ENCODE measurements around the gene MAP6.
"Not testable (repeated sequence)": the region's sequence is repeated elsewhere in the genome, so short reads cannot be mapped to it uniquely, and the experiment has no call there.

MAP6 gene

DNA sequence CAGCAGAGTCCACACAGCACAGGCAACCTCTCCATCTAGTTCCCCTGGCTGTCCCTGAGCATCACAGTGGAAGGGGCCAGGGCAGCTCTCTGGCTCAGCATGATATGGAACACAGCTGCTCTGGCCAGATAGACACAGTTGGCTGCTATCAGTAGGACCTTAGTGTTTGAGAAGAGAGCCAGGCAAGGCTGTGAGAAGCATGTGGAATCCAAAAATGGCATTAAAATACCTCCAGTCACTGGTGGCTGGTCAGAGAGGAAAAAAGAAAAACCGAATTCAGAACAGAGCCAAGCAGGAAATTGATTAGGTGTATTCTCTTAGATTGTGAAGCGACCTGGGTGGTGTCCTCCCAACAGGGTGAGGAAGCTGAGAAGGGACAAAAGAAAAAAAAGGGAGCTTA lies 78.9 kb downstream of the MAP6 start:
- no peak for DNase-seq

DNA sequence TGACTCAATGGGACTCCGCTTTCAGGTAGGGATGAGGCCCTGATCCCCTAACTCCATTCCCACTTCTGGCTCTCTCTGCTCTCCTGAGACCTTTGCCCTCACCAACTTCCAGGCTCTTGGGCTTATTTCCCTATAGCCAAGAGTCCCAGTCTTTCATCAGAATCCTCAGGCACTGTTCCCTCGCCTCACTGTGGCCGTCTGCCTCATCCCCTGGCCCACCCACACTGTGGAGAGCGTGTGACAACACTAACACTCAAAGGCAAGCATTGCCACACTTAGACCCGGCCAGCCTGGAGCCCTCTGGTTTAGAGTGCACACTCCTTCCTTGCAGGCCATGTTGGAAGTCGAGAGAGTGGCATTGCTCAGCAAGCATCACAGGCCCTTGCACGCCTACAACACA lies 79.8 kb downstream of the MAP6 start:
- no peak for DNase-seq

DNA sequence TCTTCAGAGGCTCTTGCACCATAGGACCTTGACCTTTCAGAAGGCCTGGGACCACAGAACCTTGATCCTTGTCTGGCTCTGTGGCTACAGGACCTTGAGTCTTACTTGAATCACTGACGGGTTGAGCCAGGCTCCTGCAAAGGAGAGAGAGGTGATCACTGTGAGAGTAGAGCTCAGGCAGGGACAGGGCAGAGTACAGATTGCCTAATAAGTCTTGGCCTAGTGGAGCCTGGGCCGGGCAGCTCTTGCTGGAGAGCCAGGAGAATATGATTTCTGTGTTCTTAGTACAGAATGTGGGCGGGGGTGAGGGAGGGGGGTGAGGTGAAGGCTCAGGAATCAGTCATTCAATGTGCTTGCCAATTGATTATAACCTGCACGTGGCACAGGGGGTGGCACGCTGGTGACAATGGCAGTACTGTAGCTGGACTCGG lies 80.8 kb downstream of the MAP6 start:
- DNase-seq = no peak

DNA sequence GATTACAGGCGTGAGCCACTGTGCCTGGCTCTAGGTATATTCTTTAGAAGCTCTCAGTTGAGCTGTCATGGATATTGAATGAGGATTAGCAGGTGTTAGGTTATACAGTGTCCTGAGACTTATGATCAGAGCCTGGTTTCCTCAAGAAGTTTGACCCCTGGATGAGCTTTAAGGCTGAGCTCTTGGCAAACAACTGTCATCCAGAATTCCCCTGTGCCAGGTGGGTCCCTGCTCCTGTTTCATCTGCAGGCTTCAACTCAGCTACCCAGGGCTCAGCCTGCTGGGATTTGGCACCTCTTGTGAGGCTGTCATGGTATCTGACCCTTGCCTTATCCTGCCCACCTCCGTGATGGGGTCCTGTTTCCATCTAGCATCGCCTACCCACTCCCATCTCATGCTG lies 82.4 kb downstream of the MAP6 start:
- no peak for DNase-seq

DNA sequence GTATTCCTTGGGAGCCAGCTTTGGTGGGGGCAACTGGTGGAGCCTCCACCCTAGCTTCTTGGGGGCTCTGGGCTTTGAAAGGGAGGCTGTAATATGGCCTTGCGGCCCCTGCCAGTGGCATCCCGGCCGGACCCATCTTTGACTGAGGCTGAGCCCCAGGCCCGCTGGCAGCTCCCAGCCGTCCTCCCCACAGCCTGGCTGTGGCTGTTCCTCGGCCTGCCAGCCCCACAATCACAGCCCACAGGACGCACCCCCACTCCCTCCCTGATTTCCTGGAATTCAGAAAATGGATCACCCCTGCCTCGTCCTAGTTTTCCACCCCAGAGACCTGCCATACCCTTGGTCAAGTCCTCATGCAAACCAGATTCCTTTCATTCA lies 83.6 kb downstream of the MAP6 start:
- DNase-seq = no peak

DNA sequence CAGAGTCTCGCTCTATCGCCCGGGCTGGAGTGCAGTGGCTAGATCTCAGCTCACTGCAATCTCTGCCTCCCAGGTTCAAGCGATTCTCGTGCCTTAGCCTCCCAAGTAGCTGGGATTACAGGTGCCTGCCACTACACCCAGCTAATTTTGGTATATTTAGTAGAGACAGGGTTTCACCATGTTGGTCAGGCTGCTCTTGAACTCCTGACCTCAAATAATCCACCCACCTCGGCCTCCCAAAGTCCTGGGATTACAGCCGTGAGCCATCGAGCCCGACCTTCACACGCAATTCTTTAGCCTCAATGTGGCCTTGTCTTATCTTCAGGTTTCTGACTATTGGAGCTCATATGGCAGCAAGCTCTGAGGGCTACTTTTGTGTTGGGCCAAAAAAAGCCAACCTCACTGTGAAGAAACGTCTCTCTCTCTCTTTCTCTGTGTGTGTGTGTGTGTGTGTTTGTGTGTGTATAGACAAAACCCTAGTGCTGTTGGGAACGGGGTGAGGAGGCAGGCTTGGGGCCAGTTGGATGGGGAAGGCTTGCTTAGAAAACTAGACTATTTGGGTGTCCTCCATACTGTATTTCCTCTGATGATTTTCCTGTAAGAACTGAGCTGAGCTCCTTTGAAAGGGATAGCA lies 84.1 kb downstream of the MAP6 start:
- not testable (repeated sequence) for DNase-seq

DNA sequence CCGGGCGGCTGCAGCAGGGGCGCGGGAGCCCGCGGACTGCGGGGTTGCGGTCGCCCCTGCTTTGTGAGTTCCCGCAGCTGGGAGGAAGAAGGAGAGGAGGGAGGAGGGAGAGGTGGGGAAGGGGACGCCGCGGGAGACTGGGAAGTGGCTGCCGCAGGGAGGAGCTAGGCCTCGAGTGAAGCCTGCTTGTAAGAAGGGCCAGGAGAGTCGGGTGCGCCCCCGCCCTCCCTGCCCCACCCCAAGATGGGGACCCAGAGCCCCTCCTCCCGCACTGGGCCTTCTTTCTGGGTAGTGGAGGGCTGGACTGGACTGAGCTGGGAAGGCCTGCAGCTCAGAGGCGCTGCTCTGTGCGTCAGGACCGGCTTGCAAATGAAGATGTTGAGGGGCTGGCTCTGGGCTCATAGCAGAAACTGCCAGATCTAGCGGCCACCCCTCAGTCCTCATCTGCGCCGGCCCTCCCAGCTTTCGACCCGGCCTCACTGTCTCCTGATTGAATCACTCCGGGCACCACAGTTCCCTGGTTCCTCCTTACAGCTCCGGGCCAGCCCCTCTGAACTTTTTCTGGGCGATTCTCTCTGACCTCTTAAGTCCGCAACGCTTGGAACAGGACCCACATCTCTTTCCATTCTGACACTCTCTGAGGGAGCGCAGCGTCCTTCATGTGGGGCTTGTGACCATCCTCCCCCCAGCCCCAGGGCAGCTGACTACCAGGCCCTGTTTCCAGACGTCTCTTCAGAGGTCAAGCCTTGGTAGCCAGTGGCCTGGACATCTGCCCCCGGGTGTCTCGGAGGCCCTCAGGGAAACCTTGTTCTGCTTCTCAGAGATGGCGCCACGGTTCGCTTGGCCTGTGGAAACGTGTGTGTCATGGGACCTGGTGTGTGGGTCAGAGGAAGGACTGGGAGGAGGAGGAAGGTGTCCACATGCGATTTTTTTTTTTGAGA lies 84.8 kb downstream of the MAP6 start:
- no peak for DNase-seq

DNA sequence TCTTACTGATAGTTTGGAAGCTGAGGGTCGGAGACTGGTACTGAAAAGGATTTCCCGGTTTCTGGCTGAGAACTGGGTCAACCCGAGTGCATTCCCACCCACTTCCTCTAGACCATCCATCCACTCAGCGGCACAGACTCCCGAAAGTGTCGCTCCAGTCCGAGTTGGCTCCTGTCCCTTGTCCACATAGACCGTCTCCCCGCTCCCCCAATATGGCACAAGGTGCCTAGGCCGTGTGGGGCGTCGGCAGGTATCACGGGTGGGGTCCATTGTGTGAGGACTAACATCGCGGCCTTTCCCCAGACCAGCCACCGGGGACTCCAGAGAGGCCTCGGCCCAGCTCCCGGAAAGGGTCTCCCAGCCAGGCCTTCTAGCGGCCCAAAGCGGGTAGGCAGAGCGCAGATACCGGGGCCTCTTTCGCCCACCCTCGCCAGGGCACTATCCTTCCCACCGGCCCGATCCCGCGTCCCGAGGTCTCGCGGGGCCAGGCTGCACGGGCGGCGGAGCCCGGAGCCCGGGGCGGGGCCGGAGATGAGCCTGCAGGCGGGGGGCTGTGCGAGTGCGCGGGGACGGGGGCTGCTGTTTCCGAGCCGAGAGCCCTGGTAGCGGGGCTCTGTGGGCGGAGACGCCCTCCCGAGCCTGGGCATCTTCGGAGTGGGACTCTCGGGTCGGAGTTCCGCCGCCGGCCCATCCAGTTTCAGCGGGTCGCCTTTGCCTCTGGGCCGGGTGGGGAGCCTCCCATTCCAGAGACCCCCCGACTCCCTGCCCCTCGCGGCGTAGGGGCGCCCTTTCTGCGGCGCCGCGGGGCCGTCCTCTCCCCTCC lies 85.7 kb downstream of the MAP6 start:
- peak; percentile 50 for DNase-seq

DNA sequence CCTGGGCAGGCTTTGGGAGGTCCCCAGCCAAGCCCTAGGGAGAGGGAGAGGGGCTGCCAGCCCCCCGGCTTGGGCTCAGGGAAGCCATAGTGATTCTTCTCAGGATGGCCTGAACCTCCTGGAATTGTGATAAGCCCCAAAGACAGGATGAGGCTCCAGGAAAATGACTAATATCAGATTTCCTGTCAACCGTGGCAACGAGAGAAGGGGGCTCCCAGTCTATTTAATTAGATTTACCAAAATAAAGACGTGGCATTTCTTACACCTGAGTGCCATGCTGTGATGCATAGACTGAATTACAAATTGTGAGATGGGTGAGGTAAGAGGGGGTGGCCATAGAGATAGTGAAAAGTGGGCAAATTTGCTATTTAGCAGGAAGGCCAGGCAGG lies 86.3 kb downstream of the MAP6 start:
- DNase-seq = no peak

DNA sequence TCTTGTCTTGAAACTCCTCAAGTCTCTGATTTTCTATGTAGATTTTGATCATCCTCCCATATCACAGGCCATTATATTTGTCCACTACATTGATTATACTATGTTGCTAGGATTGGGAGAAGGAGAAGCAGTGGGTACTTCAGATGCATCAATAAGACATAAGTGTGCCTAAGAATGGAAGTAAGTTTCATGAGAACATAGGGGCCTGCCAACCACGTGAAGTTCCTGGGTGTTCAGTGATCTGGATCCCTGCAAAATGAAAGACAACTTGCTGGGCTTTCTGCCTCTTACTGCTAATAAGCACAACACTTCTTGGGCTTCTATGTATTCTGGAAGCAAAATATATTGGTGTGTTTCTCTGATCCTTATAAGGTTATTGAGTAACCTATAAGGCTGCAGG lies 89.0 kb downstream of the MAP6 start:
- DNase-seq = no peak

DNA sequence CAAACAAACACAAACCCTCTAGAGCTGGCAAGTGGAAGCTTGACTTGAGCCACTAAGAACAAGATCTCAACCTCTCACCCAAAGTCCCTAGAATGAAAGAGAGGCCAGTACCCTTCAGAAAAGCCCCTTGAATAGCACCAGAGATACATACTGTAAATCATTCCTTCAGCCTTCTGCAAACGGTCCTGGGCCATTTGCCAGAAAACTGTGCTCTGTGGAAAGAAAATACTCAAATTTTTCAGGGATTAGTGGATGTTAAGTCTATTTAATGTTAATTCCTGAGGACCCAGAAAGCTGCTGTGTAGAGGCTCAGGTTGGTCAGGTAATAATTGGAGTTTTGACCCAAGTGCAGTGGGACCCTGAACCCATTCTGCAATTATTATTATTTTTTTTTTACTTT lies 89.9 kb downstream of the MAP6 start:
- DNase-seq = no peak

DNA sequence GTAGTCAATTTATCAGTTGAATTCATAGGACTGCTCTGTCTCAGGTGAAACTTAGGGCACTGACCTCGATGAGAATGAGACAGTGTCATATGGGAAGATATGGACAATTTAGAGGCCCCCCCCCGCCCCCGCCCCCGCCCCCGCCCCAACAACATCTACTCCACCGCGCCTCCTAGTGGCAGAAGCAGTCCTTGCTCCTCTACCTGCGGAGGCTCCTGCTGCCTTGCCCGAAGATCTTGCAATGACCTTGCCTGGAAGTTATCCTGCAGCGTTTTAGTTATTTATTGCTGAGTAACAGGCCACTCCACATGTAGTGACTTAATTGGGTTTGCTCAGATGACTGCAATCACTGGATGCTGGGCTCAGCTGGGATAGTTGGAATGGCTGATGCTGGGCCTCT lies 91.6 kb downstream of the MAP6 start:
- peak; percentile 80 for DNase-seq

DNA sequence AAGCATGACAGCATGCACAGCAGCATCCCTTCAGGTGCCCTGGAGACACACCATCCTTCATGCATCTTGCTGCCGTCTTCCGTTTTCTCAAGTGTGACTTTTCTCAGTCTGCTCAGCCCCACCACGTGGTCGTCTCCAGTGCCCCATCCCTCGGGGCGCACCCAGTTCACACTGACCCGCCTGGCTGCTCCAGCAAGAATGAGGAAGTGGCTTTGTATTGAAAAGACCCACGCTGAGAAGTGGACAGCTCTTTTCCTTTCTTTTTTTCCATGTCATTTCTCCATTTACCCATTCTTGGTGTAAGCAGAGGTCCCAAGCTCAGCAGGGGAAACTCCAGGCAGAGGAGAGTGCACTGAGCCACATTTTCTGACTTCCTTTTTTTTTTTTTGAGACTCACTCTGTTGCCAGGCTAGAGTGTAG lies 92.3 kb downstream of the MAP6 start:
- no peak for DNase-seq

DNA sequence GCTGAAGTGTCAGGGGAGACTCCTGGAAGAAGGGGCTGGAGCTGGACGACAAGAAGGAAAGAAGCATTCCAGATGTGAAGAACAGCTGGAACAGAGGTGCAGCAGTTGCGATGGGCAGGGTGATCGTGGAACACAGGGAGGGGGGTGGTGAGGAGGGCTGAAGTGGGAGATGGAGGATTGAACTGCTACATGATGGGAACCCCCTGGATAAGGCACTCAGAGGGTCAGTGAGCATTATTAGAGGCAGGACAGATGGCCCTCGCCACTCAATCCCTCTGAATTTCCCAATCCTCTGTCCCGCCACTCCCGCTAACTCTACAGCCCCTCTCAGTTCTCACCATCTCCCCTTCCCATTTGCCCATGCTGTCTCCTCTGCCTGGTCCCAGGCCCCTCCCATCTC lies 92.8 kb downstream of the MAP6 start:
- DNase-seq = no peak

DNA sequence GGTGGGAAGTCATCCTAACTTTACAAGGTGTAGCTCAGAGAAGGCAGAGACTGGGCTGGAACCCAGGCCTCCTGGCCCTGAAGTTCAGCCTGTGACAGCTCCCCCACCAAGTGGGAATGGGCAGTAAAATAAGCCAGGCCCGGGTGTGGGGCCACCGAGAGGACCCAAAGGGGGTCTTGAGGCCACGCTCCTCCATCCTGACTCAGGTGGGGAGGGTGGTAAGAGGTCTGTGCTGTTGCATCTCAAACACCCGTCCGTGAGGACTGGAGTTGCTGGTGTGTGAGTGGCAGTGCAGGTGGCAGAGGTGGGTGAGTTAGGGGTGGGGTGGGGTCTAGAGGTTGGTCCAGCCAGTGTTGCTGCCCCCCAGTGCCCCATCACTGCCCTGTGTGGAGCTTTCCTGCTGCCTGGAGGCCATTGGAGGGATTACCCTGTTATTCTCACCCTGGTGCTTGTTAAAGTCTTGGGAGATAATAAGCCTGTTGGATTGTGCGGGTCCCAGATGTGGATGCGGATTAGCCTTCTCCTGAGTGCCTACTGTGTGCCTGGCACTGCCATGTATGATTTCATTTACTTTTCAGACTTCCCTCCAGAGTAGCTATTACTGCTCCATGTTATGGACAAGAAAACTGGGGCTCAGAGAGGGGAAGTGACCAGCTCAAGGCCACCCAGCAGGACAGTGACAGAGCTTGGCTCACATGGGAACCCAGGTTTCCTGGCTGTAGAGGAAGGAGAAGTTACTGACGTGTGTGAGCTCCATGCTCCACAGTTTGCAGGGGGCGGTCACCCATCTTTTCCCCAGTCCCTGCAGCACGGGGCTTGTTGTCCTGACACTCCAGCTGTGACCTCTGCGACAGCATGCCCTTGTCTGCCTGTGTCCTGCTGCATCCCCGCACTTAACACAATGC lies 93.9 kb downstream of the MAP6 start:
- no peak for DNase-seq

DNA sequence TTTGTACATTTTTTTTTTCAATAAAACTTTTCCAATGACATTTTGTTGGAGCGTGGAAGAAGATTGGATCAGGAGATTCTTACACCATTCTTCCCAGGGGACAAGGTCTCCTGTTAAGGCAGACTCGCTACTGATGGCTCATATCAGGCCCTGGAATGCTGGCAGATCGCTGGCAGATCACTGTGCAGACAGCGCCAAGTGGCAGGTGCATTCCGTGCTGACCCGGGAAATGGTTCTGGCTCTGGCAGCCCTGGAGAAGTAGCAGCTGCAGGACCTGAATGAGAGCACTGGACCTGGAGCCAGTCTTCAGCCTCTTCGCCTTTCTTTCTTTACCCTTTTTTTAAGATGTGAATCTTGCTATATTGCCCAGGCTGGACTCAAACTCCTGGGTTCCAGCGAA lies 96.1 kb downstream of the MAP6 start:
- no peak for DNase-seq

DNA sequence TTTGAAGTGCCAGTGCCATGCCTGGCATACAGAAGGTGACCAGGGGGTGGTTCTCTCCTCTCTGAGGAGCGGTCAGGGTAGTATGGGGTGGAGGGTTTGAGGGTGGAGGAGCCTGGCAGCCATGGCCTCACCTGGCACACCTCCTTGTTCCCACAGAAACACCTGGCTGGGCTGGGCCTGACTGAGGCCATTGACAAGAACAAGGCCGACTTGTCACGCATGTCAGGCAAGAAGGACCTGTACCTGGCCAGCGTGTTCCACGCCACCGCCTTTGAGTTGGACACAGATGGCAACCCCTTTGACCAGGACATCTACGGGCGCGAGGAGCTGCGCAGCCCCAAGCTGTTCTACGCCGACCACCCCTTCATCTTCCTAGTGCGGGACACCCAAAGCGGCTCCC lies 97.2 kb downstream of the MAP6 start:
- DNase-seq = no peak

DNA sequence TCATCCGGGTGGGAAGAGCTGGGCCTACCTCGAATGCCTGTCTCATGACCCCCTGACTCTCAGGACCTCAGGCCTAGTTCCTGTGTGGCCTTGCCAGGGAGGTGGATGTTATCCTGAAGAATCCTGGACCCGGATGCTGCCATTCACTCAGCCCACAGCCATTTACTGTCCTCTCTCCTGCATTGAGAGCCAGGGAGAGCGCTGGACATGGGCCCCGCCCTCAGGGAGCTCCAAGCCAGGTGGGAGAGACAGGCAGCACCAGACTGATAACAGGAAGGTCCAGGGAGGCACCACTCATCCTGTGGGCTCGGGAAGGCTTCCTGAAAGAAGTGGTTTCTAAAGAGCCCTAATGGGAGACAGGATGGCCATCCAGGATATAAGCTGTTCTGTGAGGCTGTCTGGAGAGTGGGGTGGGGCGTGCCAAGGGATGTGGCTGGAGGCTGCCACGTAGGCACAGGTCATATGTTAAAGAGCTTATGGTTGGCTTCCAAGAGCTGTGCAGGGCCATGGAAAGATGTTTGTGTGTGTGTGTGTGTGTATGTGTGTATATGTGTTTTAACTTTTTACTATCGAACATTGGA lies 98.2 kb downstream of the MAP6 start:
- DNase-seq = no peak

DNA sequence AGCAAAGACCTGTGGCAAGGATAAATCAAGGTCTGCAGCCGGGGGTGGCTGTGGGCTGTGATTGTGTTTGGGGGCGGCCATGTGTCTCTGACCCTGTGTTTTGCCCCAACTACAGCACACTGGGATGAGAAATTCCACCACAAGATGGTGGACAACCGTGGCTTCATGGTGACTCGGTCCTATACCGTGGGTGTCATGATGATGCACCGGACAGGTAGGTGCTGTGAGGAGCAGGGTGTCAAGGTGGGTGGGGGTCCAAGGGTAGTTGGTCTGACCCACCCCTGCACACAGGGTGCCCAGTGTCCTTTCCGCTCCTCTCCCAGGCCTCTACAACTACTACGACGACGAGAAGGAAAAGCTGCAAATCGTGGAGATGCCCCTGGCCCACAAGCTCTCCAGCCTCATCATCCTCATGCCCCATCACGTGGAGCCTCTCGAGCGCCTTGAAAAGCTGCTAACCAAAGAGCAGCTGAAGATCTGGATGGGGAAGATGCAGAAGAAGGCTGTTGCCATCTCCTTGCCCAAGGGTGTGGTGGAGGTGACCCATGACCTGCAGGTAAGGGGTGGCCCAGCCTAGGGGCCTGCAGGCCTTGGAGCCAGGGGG lies 100.1 kb downstream of the MAP6 start:
- no peak for DNase-seq

DNA sequence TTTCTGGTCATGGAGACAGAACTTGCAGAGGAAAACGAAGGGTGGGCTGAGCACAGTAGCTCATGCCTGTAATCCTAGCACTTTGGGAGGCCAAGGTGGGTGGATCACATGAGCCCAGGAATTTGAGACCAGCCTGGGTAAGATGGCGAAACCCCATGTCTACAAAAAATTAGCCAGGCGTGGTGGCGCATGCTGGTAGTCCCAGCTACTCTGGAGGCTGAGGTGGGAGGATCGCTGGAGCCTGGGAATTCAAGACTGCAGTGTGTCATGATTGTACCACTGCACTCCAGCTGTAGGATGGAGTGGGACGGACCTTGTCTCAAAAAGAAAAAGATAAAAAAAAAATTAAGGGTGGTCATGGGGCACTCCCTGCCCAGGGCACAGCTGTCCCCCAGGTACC lies 100.9 kb downstream of the MAP6 start:
- no peak for DNase-seq

DNA sequence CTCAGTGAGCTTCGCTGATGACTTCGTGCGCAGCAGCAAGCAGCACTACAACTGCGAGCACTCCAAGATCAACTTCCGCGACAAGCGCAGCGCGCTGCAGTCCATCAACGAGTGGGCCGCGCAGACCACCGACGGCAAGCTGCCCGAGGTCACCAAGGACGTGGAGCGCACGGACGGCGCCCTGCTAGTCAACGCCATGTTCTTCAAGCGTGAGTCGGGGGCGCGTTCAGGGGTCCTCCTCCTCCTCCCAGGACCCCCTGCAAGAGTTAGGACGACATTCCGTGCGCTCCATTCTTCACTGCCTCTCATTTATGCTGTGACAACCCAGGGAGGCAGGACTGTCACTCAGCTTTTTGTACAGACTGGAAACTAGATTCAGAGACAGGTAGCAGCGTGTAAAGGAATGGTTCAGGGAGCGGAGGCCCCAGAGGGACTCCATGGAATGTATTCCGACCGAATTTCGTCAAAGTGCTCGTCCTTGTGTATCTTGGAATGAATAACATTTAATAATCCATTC lies 102.0 kb downstream of the MAP6 start:
- no peak for DNase-seq
